Measurements from ENCODE around the gene HBP1. TPM values are rescaled to one million over a fixed set of nuclear protein-coding genes. Genes with fewer than 3 reads are reported as not detected.

HBP1 gene
- total and polyA plus RNA-seq, 2 of the 8 experiments (the other 6 are each of a cell fraction or from before 2014, with no cell fraction given) = 28.9 to 29.2 TPM

DNA sequence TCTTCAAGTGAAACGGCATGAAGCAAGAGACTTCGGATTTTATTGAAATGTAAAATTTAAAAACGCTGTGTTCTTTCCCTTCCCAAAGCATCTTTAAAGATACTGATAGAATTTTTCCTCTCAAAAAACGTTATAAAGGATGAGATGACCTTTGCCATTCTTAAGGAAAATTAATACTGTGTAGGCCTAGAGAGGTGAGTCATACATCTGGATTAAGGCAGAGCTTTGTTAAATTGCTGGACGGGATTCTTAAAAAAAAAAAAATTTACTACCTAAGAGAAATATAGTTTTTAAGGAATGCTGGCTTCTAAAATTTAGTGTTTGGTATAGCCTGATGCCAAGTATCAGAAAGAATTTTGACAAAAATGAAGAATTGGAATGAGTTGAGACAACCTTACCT lies 6.3 kb upstream of the HBP1 start:
- H2BK120ac ChIP-seq (replicated peaks; ENCODE audit: low read depth, low read length) = no peak overlapping the region
- CTCF ChIA-PET (ENCODE audit: partially characterized antibody) = interaction anchor here (1.6 to 1.7 kb wide), 2 partner anchors 11 to 215 kb away, joined by 4 to 10 read pairs; no protein-coding TSS in a partner anchor
- no peak overlapping the region for H3K4ac ChIP-seq (replicated peaks; ENCODE audit: insufficient read length, low read depth, low read length)
- no peaks in the 10 kb centered on the region for H3K36me3 ChIP-seq (ENCODE audit: control insufficient read depth in 2 of 4, insufficient read depth in 4 of 4, low read length in 3 of 4)
- no peak overlapping the region for H4K8ac ChIP-seq (ENCODE audit: extremely low read depth, insufficient read depth, low read length)
- H2BK15ac ChIP-seq (ENCODE audit: low read length) = no peak overlapping the region
- no peak overlapping the region for H3K18ac ChIP-seq (ENCODE audit: extremely low read depth, low read length)
- H3K4me1 ChIP-seq (replicated peaks in 1 of 4; ENCODE audit: control insufficient read depth in 3 of 4, insufficient read depth in 4 of 4, low read length in 3 of 4) = no peaks in the 10 kb centered on the region
- no peak overlapping the region for H3K56ac ChIP-seq (replicated peaks; ENCODE audit: insufficient read length, low read depth, low read length)
- FAIRE-seq (no peak), DNase-seq (ENCODE audit: low read depth in 1 of 2, low spot score in 2 of 2) (no peak)
- no peak overlapping the region for H3K4me3 ChIP-seq (ENCODE audit: extremely low read depth in 1 of 4, insufficient read depth in 2 of 4, low read depth in 3 of 4, low read length in 4 of 4)
- WGBS, 2 experiments (ENCODE audit: extremely low coverage in 1 of 2, insufficient coverage in 1 of 2, insufficient read length in 1 of 2, insufficient replicate concordance in 2 of 2, low coverage in 1 of 2, low lambda C conversion rate in 2 of 2, missing lambda C conversion rate in 1 of 2) = 77% methylated on average over 5 of the region's 5 CpGs; no CpG with 5 or more reads in 1 of the 2 experiments
- H3K4me2 ChIP-seq (ENCODE audit: insufficient read depth in 1 of 2, low read depth in 2 of 2, low read length in 2 of 2) = no peak overlapping the region
- H4K20me1 ChIP-seq (replicated peaks in 1 of 2; ENCODE audit: control insufficient read depth in 1 of 2, insufficient read depth in 2 of 2, low read length in 2 of 2) = no peaks in the 10 kb centered on the region
- no peak overlapping the region for H4K91ac ChIP-seq (replicated peaks; ENCODE audit: insufficient read length, low read length)
- H2AK5ac ChIP-seq (ENCODE audit: low read depth, low read length) = no peak overlapping the region
- H3K79me1 ChIP-seq (ENCODE audit: low read depth, low read length) = no peaks in the 10 kb centered on the region
- TF ChIP-seq KDM5A (IDR thresholded peaks at IDR 0.05; ENCODE audit: low read length) (no peak), JUN (IDR thresholded peaks at IDR 0.05; ENCODE audit: low read depth, low read length) (no peak), SIN3A (conservative IDR thresholded peaks at IDR 0.05 in 1 of 2, IDR thresholded peaks at IDR 0.05 in 1 of 2; ENCODE audit: low read depth in 1 of 2, low read length in 2 of 2) (no peak), JUND (IDR thresholded peaks at IDR 0.05; ENCODE audit: low read length) (no peak)
- no peak overlapping the region for H2BK12ac ChIP-seq (ENCODE audit: low read depth, low read length)
- H4K5ac ChIP-seq (ENCODE audit: insufficient read length, low read depth, low read length) = no peak overlapping the region
- no peak overlapping the region for H2BK5ac ChIP-seq (ENCODE audit: low read depth, low read length)
- H2AFZ ChIP-seq (ENCODE audit: low read length) = no peak overlapping the region
- H3K9ac ChIP-seq (replicated peaks in 1 of 4; ENCODE audit: extremely low read depth in 1 of 4, low read depth in 3 of 4, low read length in 3 of 4) = no peak overlapping the region
- no peaks in the 10 kb centered on the region for H3K9me3 ChIP-seq (ENCODE audit: insufficient read depth in 2 of 2, low read depth in 1 of 2, low read length in 1 of 2)
- no peaks in the 10 kb centered on the region; the same call in 1 of the 2 replicates for H3K23me2 ChIP-seq (ENCODE audit: low read depth, low read length)
- no peak overlapping the region for H2BK20ac ChIP-seq (ENCODE audit: low read length)
- no peaks in the 10 kb centered on the region for H3K79me2 ChIP-seq (ENCODE audit: control insufficient read depth in 1 of 2, insufficient read depth in 2 of 2, low read length in 2 of 2)
- no peaks in the 10 kb centered on the region for H3K27me3 ChIP-seq (replicated peaks in 1 of 4; ENCODE audit: control insufficient read depth in 3 of 4, extremely low read depth in 1 of 4, insufficient read depth in 3 of 4, low read length in 3 of 4)
- no peak overlapping the region for H3K27ac ChIP-seq (ENCODE audit: low read depth, low read length)
- no peak overlapping the region for H3K14ac ChIP-seq (ENCODE audit: insufficient read length)
- POLR2A ChIA-PET (ENCODE audit: partially characterized antibody) = no interaction called here
- no peak overlapping the region for H3K23ac ChIP-seq (ENCODE audit: insufficient read length)

All from H1 (cell line).